Loucy (cell line): ENCODE measurements around the gene SYT1.

Experiments used
- H2AFZ ChIP-seq: fragments of 200-600 bp; sonication (generic); 2 replicates; pipeline ENCODE4 v1.6.0; 2016; ENCODE audit warnings: antibody characterized with exemption, mild to moderate bottlenecking, low read length, moderate library complexity
- H3F3A ChIP-seq: fragments of 200-600 bp; 2 replicates; pipeline ENCODE4 v1.6.0; 2016; ENCODE audit warnings: antibody characterized with exemption, low read depth, mild to moderate bottlenecking
- H3K27me3 ChIP-seq: fragments of 200-600 bp; sonication (generic); 2 replicates; pipeline ENCODE4 v1.6.1; 2014; ENCODE audit warnings: low read length, mild to moderate bottlenecking; ENCODE audit not compliant: insufficient read depth, poor library complexity, severe bottlenecking
- H3K36me3 ChIP-seq: fragments of 200-600 bp; sonication (generic); 2 replicates; pipeline ENCODE4 v1.6.1; 2016; ENCODE audit warnings: low read length; ENCODE audit not compliant: insufficient read depth
- H3K4me1 ChIP-seq: fragments of 200-600 bp; sonication (generic); 2 replicates; pipeline ENCODE4 v1.5.1; 2014; ENCODE audit warnings: low read length, mild to moderate bottlenecking; ENCODE audit not compliant: insufficient read depth, poor library complexity, severe bottlenecking
- H3K4me2 ChIP-seq: fragments of 200-600 bp; sonication (generic); 2 replicates; pipeline ENCODE4 v1.6.0; 2014; ENCODE audit warnings: antibody characterized with exemption, low read length, low read depth, mild to moderate bottlenecking; ENCODE audit not compliant: poor library complexity, severe bottlenecking
- H3K4me3 ChIP-seq: fragments of 200-600 bp; sonication (generic); 2 replicates; pipeline ENCODE4 v1.5.1; 2014; ENCODE audit warnings: low read length, mild to moderate bottlenecking, mixed read lengths; ENCODE audit not compliant: poor library complexity, severe bottlenecking
- H3K79me2 ChIP-seq: fragments of 200-600 bp; sonication (generic); 2 replicates; pipeline ENCODE4 v1.6.1; 2014; ENCODE audit warnings: low read length; ENCODE audit not compliant: insufficient read depth
- H3K9ac ChIP-seq: fragments of 200-600 bp; sonication (generic); 2 replicates; pipeline ENCODE4 v1.6.0; 2014; ENCODE audit warnings: mild to moderate bottlenecking, low read depth, low read length, moderate library complexity; ENCODE audit not compliant: poor library complexity, severe bottlenecking
- H3K9me2 ChIP-seq: fragments of 200-600 bp; sonication (generic); replicated peaks from 2 replicates; pipeline ENCODE4 v1.6.1; 2016; ENCODE audit warnings: low read depth, low read length, mixed read lengths
- H3K9me3 ChIP-seq: fragments of 200-600 bp; sonication (generic); 2 replicates; pipeline ENCODE4 v1.6.1; 2014; ENCODE audit warnings: mild to moderate bottlenecking, antibody characterized with exemption, low read length, low read depth; ENCODE audit not compliant: insufficient read depth
- H4K20me1 ChIP-seq: fragments of 200-600 bp; sonication (generic); 2 replicates; pipeline ENCODE4 v1.6.0; 2014; ENCODE audit warnings: antibody characterized with exemption, low read length, mild to moderate bottlenecking; ENCODE audit not compliant: insufficient read depth, poor library complexity, severe bottlenecking
- EZH2phosphoT487 ChIP-seq: fragments of 200-600 bp; IDR thresholded peaks from 2 replicates; pipeline ENCODE4 v1.6.1; 2018; ENCODE audit warnings: antibody characterized with exemption, mild to moderate bottlenecking, moderate library complexity, borderline replicate concordance
- TF ChIP-seq, protein P1 (sequence below): fragments of 200-600 bp; sonication (generic); conservative IDR thresholded peaks from 2 replicates; pipeline ENCODE4 v1.5.1; 2014; ENCODE audit warnings: mild to moderate bottlenecking, antibody characterized with exemption, low read length

The SYT1 gene

DNA sequence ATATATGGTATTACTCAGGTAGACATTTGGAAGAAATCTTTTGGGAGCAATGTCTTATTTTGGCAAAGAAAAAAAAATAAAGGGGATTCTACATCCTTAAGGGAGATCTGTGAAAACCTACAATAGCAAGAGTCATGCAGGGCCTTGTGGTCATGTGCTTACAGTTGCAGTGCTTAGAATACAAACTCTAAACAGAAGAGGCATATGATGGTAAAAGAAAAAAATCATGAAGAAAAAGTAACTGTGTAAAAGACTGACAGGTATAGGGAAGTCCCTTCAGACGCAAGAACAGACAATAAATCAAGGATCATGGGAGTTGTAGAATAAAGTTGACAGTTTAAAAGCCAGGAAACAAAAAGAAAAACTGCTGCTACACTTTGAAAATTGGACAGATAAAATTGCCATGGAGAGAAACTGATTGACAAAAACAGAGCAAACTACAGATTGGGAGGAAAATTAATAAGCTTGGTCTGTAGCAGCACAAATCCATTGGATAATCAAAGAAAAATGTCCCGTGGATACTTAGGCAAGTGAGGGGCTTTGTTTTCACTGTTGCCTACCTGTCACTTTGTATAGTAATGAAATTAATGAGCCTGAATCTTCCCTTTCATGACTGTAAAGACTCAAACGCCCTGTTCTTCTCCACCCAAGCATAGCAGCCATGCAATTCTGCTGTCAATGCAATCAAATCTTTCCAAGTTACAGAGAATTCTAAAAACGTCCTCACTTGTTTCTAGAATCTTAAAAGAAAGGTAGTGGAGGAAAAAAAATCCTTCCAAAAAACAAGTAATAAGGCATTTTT, 402.0 kb downstream of the SYT1 start:
- Histone ChIP-seq H3K27me3 (no peaks in the 10 kb centered on the region), H3K36me3 (no peaks in the 10 kb centered on the region), H3K4me3 (no peak overlapping the region), H3K4me2 (no peak overlapping the region), H3K4me1 (no peaks in the 10 kb centered on the region), H3K9me3 (no peaks in the 10 kb centered on the region), H2AFZ (no peak overlapping the region), H3K79me2 (no peaks in the 10 kb centered on the region), H3F3A (no peaks in the 10 kb centered on the region), H3K9ac (no peak overlapping the region), H3K9me2 (no peaks in the 10 kb centered on the region), H4K20me1 (no peaks in the 10 kb centered on the region)
- TF ChIP-seq EZH2phosphoT487: no peak
- TF ChIP-seq, protein P1, sequence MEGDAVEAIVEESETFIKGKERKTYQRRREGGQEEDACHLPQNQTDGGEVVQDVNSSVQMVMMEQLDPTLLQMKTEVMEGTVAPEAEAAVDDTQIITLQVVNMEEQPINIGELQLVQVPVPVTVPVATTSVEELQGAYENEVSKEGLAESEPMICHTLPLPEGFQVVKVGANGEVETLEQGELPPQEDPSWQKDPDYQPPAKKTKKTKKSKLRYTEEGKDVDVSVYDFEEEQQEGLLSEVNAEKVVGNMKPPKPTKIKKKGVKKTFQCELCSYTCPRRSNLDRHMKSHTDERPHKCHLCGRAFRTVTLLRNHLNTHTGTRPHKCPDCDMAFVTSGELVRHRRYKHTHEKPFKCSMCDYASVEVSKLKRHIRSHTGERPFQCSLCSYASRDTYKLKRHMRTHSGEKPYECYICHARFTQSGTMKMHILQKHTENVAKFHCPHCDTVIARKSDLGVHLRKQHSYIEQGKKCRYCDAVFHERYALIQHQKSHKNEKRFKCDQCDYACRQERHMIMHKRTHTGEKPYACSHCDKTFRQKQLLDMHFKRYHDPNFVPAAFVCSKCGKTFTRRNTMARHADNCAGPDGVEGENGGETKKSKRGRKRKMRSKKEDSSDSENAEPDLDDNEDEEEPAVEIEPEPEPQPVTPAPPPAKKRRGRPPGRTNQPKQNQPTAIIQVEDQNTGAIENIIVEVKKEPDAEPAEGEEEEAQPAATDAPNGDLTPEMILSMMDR: no peak

DNA sequence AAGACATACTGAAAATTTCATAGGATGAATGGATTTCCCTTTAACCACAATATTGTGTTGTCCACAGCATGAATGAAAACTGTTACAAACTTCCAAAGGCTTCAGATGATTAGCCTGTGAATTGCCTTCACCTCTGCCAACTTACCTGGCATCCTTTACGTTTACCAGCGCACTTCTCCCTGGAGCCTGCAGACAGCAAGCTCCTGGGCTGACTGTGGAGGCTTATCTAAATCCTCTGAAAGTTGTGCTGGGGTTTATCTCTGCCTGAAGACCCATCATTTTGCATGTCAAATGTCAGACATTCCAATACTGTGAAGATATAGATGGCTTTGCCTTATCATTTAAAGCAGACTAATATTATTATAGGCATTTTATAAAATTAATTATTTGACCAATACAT, 403.0 kb downstream of the SYT1 start:
- Histone ChIP-seq H3K9me3 (no peaks in the 10 kb centered on the region), H3K4me2 (no peak overlapping the region), H3K9ac (no peak overlapping the region), H3F3A (no peaks in the 10 kb centered on the region), H3K36me3 (no peaks in the 10 kb centered on the region), H4K20me1 (no peaks in the 10 kb centered on the region), H3K9me2 (no peaks in the 10 kb centered on the region), H3K79me2 (no peaks in the 10 kb centered on the region), H3K4me3 (no peak overlapping the region), H2AFZ (no peak overlapping the region), H3K27me3 (no peaks in the 10 kb centered on the region), H3K4me1 (no peaks in the 10 kb centered on the region)
- TF ChIP-seq EZH2phosphoT487: no peak
- TF ChIP-seq, protein P1: no peak

DNA sequence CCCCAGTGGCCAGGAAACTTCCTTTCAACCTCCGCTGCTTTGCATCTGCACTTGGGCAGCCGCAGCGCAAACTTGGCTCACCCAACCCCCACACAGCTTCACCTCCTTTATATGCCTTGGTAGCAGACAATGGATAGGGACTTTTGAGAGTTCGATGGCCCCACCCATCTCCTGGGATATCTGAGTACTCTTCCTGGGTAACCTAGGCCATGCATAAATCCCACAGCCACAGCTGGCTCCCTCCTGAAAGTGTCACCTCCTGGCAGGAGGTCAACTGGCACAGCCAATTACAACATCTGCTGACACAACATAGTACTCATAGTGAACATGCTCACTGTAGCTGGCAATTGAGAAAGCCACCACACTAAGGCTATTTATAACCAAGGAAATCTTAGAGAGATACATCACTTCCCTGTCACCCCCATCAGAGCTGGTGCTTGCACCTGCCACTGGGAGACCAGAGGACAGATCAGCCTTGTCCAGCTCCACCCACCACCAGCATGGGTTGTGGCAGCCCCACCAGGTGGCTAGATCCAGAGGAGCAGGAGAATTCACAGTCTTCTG, 410.0 kb downstream of the SYT1 start:
- Histone ChIP-seq H4K20me1 (no peaks in the 10 kb centered on the region), H3K4me3 (no peak overlapping the region), H3K27me3 (no peaks in the 10 kb centered on the region), H3K4me1 (no peaks in the 10 kb centered on the region), H3K36me3 (no peaks in the 10 kb centered on the region), H3K4me2 (no peak overlapping the region), H2AFZ (no peak overlapping the region), H3F3A (no peaks in the 10 kb centered on the region), H3K9ac (no peak overlapping the region), H3K9me2 (no peaks in the 10 kb centered on the region), H3K79me2 (no peaks in the 10 kb centered on the region), H3K9me3 (no peaks in the 10 kb centered on the region)
- TF ChIP-seq EZH2phosphoT487: no peak
- TF ChIP-seq, protein P1: no peak
